ENCODE results near the gene RPL28.
A peak's percentile ranks its signal among the peaks of the same experiment; 100 is the strongest.

GRCh38 chr19:55418185-55418584 is 32.5 kb downstream of the RPL28 start:
- peak; percentile 47 for TF ChIP-seq CTCF (IDR thresholded peaks at IDR 0.05; ENCODE audit: low read depth, low read length)
- no peak for TF ChIP-seq POLR2A (IDR thresholded peaks at IDR 0.05; ENCODE audit: extremely low read depth, insufficient read length)

Measured in NB4 (cell line).